Erythroblast (primary cell): Measurements from ENCODE around the gene GABPB1.

ENCODE experiments used
- GATA1 ChIP-seq: IDR thresholded peaks from 2 replicates; pipeline ENCODE4 v1.6.1; 2011; ENCODE audit warnings: low read depth, mild to moderate bottlenecking, control low read depth, low read length, moderate library complexity
- POLR2A ChIP-seq: IDR thresholded peaks from 2 replicates; pipeline ENCODE4 v1.6.1; 2011; ENCODE audit warnings: mild to moderate bottlenecking, low read length

DNA sequence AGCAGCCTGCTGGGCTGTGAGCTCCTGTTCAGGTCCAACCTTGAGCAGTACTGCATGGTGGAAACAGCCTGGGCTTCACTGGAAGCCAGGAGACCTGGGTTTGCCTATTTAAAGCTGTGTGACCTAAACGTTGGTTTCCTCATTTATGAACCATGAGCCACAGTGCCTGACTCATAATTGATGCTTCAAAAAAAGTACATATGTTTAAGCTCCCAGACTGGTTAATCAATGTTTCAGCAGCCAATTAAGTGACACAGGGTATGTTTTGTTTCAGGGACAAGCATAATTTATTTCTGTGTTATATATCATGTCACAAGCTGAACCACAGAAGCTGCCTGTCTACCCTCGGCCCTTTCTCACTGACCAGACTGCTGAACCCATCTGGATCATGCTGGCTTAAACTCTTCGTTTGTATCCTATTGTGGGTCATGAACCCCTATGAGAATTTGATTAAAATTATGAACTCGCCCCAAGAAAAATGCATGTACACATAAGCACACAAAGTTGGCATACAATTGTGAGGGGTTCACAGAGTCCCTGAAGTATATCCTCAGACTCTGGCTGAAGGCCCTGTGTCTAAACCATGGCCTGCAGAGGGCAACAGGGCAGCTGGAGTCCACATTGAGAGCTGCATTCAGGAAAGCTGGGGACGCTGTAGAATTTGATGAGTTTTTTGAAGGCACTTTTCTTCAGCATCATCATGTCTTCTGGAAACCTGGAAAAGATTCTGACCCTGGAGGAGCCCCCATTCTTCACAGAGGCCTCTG lies 113.1 kb downstream of the GABPB1 start:
- TF ChIP-seq POLR2A (no peak), GATA1 (no peak)
